OCI-LY1 (cell line): ENCODE measurements around the gene MX2.

ENCODE experiments used
- CTCF ChIP-seq: fragments of 200-600 bp; sonication (generic), shearing (Covaris generic); IDR thresholded peaks from 2 replicates; pipeline ENCODE4 v1.5.1; 2017; ENCODE audit warnings: mild to moderate bottlenecking, antibody characterized with exemption, low read length, moderate library complexity, mixed read lengths
- EZH2 ChIP-seq: fragments of 200-600 bp; sonication (generic), shearing (Covaris generic); IDR thresholded peaks from 2 replicates; pipeline ENCODE4 v1.8.0; 2017; ENCODE audit warnings: borderline replicate concordance, mixed run types, mild to moderate bottlenecking, antibody characterized with exemption, low read length, moderate library complexity, mixed read lengths

DNA sequence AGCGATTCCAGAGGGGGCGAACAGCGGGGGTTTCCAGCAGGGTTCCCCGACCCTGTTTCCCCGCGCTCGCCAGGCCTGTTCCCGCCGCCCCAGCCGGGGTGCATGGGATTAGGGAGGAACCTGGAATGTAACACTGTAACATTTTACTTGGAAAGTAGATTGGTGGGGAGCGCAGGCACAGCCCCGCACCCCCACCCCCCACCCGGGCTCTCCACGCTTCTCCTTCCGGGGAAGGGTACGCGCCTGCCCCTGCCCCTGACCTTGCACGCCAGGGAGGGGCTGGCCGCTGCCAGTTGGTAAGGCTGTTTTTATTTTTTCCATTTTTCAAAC, 44.8 kb upstream of the MX2 start:
- TF ChIP-seq CTCF (no peak), EZH2 (no peak)
